Skin epidermis (tissue), 12 donors: ENCODE results near the gene SLC27A3.
"Not testable (repeated sequence)": the region's sequence is repeated elsewhere in the genome, so short reads cannot be mapped to it uniquely, and the experiment has no call there.

Experiments used
- H3K27ac ChIP-seq, 21 experiments: fragments of 200-600 bp; sonication (generic) in 11 of 21; one replicate each; pipeline ENCODE4 v1.5.0; 2020; ENCODE audit warnings: mild to moderate bottlenecking in 3 of 21, inconsistent platforms in 2 of 21, moderate library complexity in 2 of 21
- H3K4me3 ChIP-seq, 7 experiments: fragments of 200-600 bp; sonication (generic) in 2 of 7; one replicate each; pipeline ENCODE4 v1.5.0; 2020; ENCODE audit warnings: inconsistent platforms in 2 of 7, mild to moderate bottlenecking in 2 of 7, moderate library complexity in 1 of 7

Gene SLC27A3

GRCh38 chr1:153754266-153754665, 20.9 kb upstream of the SLC27A3 start:
- Histone ChIP-seq H3K4me3 (no peak overlapping the region), H3K27ac (no peak overlapping the region)

- Histone ChIP-seq H3K27ac (no peak overlapping the region), H3K4me3 (no peak overlapping the region)
Measured at GRCh38 chr1:153760440-153760839, 14.8 kb upstream of the SLC27A3 start.

- Histone ChIP-seq H3K4me3 (no peak overlapping the region), H3K27ac (peak overlapping the region in 3 of 21 experiments; percentile 8 to 57 (median 48))
Measured at GRCh38 chr1:153763365-153764225, 11.6 kb upstream of the SLC27A3 start.

- H3K27ac ChIP-seq, result peak overlapping the region in 3 of 21 experiments; percentile 8 to 57 (median 48)
- H3K4me3 ChIP-seq, result no peak overlapping the region
Measured at GRCh38 chr1:153764310-153764709, 10.9 kb upstream of the SLC27A3 start.

- H3K27ac ChIP-seq, H3K4me3 ChIP-seq: not testable (repeated sequence)
Measured at GRCh38 chr1:153766663-153767062, 8.5 kb upstream of the SLC27A3 start.

GRCh38 chr1:153767519-153767918, 7.7 kb upstream of the SLC27A3 start:
- Histone ChIP-seq H3K4me3 (no peak overlapping the region), H3K27ac (peak overlapping the region in 1 of 21 experiments; percentile 5)

- Histone ChIP-seq H3K27ac (peak overlapping the region in 6 of 21 experiments; percentile 5 to 98 (median 38)), H3K4me3 (no peak overlapping the region)
Measured at GRCh38 chr1:153768316-153769181, 6.7 kb upstream of the SLC27A3 start.

- peak overlapping the region in 6 of 21 experiments; percentile 5 to 98 (median 38) for H3K27ac ChIP-seq
- H3K4me3 ChIP-seq, result no peak overlapping the region
Measured at GRCh38 chr1:153769221-153769620, 6.0 kb upstream of the SLC27A3 start.

- Histone ChIP-seq H3K27ac (peak overlapping the region in 12 of 21 experiments; percentile 3 to 98 (median 38)), H3K4me3 (no peak overlapping the region)
Measured at GRCh38 chr1:153770797-153771196, 4.4 kb upstream of the SLC27A3 start.

GRCh38 chr1:153771261-153771660, 3.9 kb upstream of the SLC27A3 start:
- peak overlapping the region in 10 of 21 experiments; percentile 3 to 98 (median 39) for H3K27ac ChIP-seq
- no peak overlapping the region for H3K4me3 ChIP-seq

GRCh38 chr1:153771841-153772593, 3.2 kb upstream of the SLC27A3 start:
- peak overlapping the region in 9 of 21 experiments; percentile 23 to 98 (median 86) for H3K27ac ChIP-seq
- no peak overlapping the region for H3K4me3 ChIP-seq

- Histone ChIP-seq H3K4me3 (no peak overlapping the region), H3K27ac (peak overlapping the region in 18 of 21 experiments; percentile 31 to 98 (median 84))
Measured at GRCh38 chr1:153773096-153773921, 1.9 kb upstream of the SLC27A3 start.

- no peak overlapping the region for H3K4me3 ChIP-seq
- H3K27ac ChIP-seq, result peak overlapping the region in 18 of 21 experiments; percentile 10 to 98 (median 88)
Measured at GRCh38 chr1:153774026-153774595, 1.1 kb upstream of the SLC27A3 start.

GRCh38 chr1:153775458-153776327, 486 bp downstream of the SLC27A3 start:
- H3K27ac ChIP-seq, result peak overlapping the region; percentile 52 to 98 (median 88)
- H3K4me3 ChIP-seq, result peak overlapping the region; percentile 62 to 87 (median 75)

GRCh38 chr1:153776352-153776751, 1.1 kb downstream of the SLC27A3 start:
- Histone ChIP-seq H3K27ac (peak overlapping the region in 19 of 21 experiments; percentile 82 to 98 (median 89)), H3K4me3 (peak overlapping the region; percentile 62 to 87 (median 75))

GRCh38 chr1:153776845-153777370, 1.7 kb downstream of the SLC27A3 start:
- H3K27ac ChIP-seq, result peak overlapping the region in 6 of 21 experiments; percentile 82 to 89 (median 85)
- H3K4me3 ChIP-seq, result peak overlapping the region in 3 of 7 experiments; percentile 62 to 87 (median 80)

GRCh38 chr1:153777648-153778047, 2.4 kb downstream of the SLC27A3 start:
- Histone ChIP-seq H3K4me3 (no peak overlapping the region), H3K27ac (peak overlapping the region in 3 of 21 experiments; percentile 7 to 23 (median 8))
